Tibial nerve (tissue), 4 donors: ENCODE measurements around the gene TTPAL. TPM values are rescaled to one million over a fixed set of nuclear protein-coding genes. Genes with fewer than 3 reads are reported as not detected.

Source experiments
- DNase-seq, 2 donors: peaks; one replicate each; pipeline ENCODE4 v3.0.0-alpha.2; 2019; ENCODE audit warnings: low spot score in 2 of 2
- H3K27ac ChIP-seq, 4 donors: fragments of 200-600 bp; sonication (generic) in 3 of 4; one replicate each; pipeline ENCODE4 v1.5.1; 2017 to 2019; ENCODE audit warnings: mild to moderate bottlenecking in 1 of 4
- H3K27me3 ChIP-seq, 2 donors: fragments of 200-600 bp; sonication (generic) in 1 of 2; one replicate each; pipeline versions ENCODE4 v1.5.1 to v1.6.0; 2017 to 2019
- H3K36me3 ChIP-seq, 3 donors: fragments of 200-600 bp; sonication (generic); one replicate each; pipeline ENCODE4 v1.5.1; 2018 to 2019
- H3K4me1 ChIP-seq, 4 donors: fragments of 200-600 bp; sonication (generic) in 3 of 4; one replicate each; pipeline ENCODE4 v1.5.1; 2017 to 2019
- H3K4me3 ChIP-seq, 4 donors: fragments of 200-600 bp; sonication (generic) in 3 of 4; one replicate each; pipeline ENCODE4 v1.5.1; 2017 to 2019; ENCODE audit warnings: mild to moderate bottlenecking in 1 of 4, moderate library complexity in 1 of 4
- H3K9me3 ChIP-seq, 4 donors: fragments of 200-600 bp; sonication (generic) in 3 of 4; one replicate each; pipeline ENCODE4 v1.5.1; 2017 to 2019
- EP300 ChIP-seq, 2 donors: sonication (generic); formaldehyde crosslinking; IDR thresholded peaks; one replicate each; pipeline ENCODE4 v1.6.1; 2017; ENCODE audit warnings: antibody characterized with exemption in 2 of 2, mild to moderate bottlenecking in 1 of 2
- POLR2A ChIP-seq, 2 donors: fragments of 450-650 bp; IDR thresholded peaks; one replicate each; pipeline ENCODE4 v1.6.1; 2017; ENCODE audit warnings: antibody characterized with exemption in 2 of 2, mild to moderate bottlenecking in 2 of 2, moderate library complexity in 2 of 2
- WGBS, 2 donors: methylation state at CpG; one replicate each; pipeline ENCODE4 v1.1.5; 2018; 5-methylcytosine and 5-hydroxymethylcytosine counted together
- total RNA-seq, 4 donors: library from RNA; depleted of rRNA; stranded (reverse); fragments of >200 nt; gene quantifications; one replicate each; pipeline ENCODE4 v1.1.0, GENCODE V29; 2016
- TF ChIP-seq, protein P1 (sequence below), 5 experiments: fragments of 200-600 bp in 3 of 5; fragments of 450-650 bp in 2 of 5; sonication (generic) in 3 of 5; IDR thresholded peaks; one replicate each; pipeline ENCODE4 v1.5.1; 2016 to 2019; ENCODE audit warnings: antibody characterized with exemption in 5 of 5, mild to moderate bottlenecking in 3 of 5, moderate library complexity in 2 of 5

Gene TTPAL
- total RNA-seq, 4 donors from 2014 or later: 13.0 to 23.7 (median 16.9) TPM

DNA sequence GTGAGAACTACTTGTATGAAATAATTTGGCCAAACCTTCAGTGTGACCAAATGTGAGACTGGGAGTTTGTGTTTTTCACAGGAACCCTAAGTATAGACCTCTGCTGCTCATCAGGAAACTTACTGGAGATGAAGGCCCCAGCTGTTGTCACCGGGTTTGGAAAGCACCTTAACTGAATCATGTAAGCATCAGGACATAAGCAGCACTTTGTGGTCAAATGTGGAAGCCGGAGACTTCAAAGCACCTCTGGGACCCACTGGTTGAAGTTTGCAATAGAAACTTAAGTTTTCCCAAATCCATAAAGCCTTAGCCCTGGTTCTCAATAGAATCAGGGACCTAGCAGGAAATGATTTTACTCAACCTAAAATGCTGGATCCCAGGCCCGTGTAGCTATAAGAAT is 14.3 kb downstream of the TTPAL start:
- peak overlapping the region in 2 of 4 donors; percentile 78 to 80 for H3K27ac ChIP-seq
- H3K36me3 ChIP-seq: peaks cover 2 to 93% (median 4%) of the 10 kb centered on the region in 3 donors

DNA sequence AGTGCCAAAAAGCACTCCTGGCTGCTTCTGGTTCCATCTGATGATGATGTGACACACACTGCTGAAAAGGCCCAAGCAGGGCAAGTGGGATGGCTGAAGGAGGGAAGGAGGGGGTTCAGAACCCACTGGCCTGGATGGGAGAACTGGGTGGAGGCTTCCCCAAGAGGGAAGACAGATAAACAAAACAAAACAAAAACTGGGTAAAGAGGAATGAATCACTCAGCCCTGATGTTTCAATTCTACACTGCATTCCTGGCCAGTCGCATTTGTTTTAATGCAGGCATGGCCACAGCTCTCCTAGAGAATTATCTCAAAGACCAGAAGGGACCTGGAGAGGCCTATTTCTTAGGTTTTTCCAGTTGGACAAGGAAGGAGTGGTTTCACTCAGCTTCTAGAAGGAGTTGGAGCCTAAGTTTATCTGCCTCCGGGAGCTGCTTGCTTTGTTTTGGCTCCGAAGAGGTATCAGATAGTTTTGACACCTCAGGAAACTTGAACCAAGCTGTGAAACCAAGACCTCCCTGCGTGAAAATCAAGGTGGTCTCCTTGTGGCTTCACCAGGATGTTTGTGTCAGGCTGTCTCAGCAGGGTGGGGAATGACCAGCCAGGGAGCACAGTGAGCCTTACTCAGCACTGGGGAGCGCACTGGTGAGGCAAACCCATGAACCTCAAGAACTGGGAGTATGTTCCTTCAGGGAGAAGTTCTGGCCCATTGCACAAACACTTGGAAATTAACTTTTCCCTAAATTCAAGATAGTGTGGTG is 16.1 kb downstream of the TTPAL start:
- TF ChIP-seq POLR2A (IDR thresholded peaks at IDR 0.05): no peak
- TF ChIP-seq, protein P1, sequence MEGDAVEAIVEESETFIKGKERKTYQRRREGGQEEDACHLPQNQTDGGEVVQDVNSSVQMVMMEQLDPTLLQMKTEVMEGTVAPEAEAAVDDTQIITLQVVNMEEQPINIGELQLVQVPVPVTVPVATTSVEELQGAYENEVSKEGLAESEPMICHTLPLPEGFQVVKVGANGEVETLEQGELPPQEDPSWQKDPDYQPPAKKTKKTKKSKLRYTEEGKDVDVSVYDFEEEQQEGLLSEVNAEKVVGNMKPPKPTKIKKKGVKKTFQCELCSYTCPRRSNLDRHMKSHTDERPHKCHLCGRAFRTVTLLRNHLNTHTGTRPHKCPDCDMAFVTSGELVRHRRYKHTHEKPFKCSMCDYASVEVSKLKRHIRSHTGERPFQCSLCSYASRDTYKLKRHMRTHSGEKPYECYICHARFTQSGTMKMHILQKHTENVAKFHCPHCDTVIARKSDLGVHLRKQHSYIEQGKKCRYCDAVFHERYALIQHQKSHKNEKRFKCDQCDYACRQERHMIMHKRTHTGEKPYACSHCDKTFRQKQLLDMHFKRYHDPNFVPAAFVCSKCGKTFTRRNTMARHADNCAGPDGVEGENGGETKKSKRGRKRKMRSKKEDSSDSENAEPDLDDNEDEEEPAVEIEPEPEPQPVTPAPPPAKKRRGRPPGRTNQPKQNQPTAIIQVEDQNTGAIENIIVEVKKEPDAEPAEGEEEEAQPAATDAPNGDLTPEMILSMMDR (IDR thresholded peaks at IDR 0.05): no peak
- TF ChIP-seq EP300 (IDR thresholded peaks at IDR 0.05): no peak
- WGBS, 2 donors: 63 to 80% methylated on average over 5 of the region's 5 CpGs
- H3K4me3 ChIP-seq: no peak overlapping the region
- H3K36me3 ChIP-seq: peaks cover 2 to 93% (median 4%) of the 10 kb centered on the region in 3 donors
- H3K4me1 ChIP-seq: peaks cover 0 to 20% (median 0%) of the 10 kb centered on the region in 4 donors
- DNase-seq: peak; percentile 36 to 51
- no peaks in the 10 kb centered on the region for H3K27me3 ChIP-seq
- no peaks in the 10 kb centered on the region for H3K9me3 ChIP-seq
- H3K27ac ChIP-seq: peak overlapping the region in 3 of 4 donors; percentile 47 to 80 (median 78)

More for the DNA sequence above, 14.3 kb downstream of the TTPAL start:
- Histone ChIP-seq H3K4me3 (no peak overlapping the region), H3K9me3 (no peaks in the 10 kb centered on the region), H3K4me1 (peaks cover 0 to 33% (median 0%) of the 10 kb centered on the region in 4 donors), H3K27me3 (no peaks in the 10 kb centered on the region)
- TF ChIP-seq EP300 (IDR thresholded peaks at IDR 0.05) (no peak), POLR2A (IDR thresholded peaks at IDR 0.05) (no peak)
- TF ChIP-seq, protein P1 (IDR thresholded peaks at IDR 0.05): no peak
- no peak for DNase-seq
- 89 to 94% methylated on average over 3 of the region's 3 CpGs for WGBS, 2 donors

DNA sequence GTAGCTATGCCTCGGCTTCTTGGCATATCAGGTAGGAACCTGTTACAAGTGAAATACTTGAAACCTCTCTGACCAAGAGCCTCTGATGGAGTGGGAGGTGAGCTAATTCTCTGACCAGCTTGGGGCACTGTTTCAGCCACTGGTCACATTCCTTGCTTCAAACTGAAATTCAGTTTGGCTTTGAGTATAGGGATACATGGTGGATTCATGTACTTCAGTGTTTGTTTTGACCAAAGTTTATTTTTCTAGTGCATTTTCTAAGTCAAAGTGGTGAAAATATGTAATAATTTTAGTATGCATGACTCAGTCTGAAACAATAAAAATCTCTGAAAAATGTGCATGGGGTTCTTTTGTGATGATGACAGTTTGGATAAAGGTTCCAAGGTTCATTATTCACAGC is 18.6 kb downstream of the TTPAL start:
- Histone ChIP-seq H3K27ac (peak overlapping the region in 2 of 4 donors; percentile 65 to 80), H3K4me3 (no peak overlapping the region), H3K27me3 (no peaks in the 10 kb centered on the region), H3K9me3 (no peaks in the 10 kb centered on the region), H3K36me3 (peaks cover 0 to 95% (median 2%) of the 10 kb centered on the region in 3 donors), H3K4me1 (peaks cover 0 to 15% (median 0%) of the 10 kb centered on the region in 4 donors)
- TF ChIP-seq POLR2A (IDR thresholded peaks at IDR 0.05): no peak
- no peak for TF ChIP-seq EP300 (IDR thresholded peaks at IDR 0.05)
- TF ChIP-seq, protein P1 (IDR thresholded peaks at IDR 0.05): no peak
- WGBS, 2 donors: 93 to 100% methylated on average over 1 of the region's 1 CpG
- no peak for DNase-seq

DNA sequence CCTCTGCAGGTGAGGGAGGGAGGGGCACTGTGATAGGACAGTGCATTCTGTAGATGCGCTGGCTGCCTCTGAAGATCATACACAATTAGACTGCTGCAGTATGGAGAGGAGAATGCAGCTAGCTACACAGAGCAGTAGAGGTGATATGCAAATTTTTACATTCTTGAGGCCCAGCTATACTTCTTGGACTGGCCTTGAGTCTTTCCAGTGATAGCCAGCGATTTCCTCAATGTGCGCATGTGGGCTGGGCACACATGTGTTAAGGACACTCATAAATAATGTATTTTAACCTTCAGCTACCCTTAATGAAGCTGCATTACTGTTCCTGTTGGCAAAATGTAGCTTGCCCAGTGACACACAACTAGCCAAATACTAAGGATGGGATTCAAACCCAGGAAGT is 19.0 kb downstream of the TTPAL start:
- Histone ChIP-seq H3K4me3 (no peak overlapping the region), H3K27ac (peak overlapping the region in 2 of 4 donors; percentile 65 to 80), H3K27me3 (no peaks in the 10 kb centered on the region), H3K4me1 (peaks cover 0 to 15% (median 0%) of the 10 kb centered on the region in 4 donors), H3K36me3 (peaks cover 0 to 95% (median 2%) of the 10 kb centered on the region in 3 donors), H3K9me3 (no peaks in the 10 kb centered on the region)
- WGBS, 2 donors: 94 to 98% methylated on average over 3 of the region's 3 CpGs
- TF ChIP-seq EP300 (IDR thresholded peaks at IDR 0.05) (no peak), POLR2A (IDR thresholded peaks at IDR 0.05) (no peak)
- TF ChIP-seq, protein P1 (IDR thresholded peaks at IDR 0.05): no peak
- no peak for DNase-seq

DNA sequence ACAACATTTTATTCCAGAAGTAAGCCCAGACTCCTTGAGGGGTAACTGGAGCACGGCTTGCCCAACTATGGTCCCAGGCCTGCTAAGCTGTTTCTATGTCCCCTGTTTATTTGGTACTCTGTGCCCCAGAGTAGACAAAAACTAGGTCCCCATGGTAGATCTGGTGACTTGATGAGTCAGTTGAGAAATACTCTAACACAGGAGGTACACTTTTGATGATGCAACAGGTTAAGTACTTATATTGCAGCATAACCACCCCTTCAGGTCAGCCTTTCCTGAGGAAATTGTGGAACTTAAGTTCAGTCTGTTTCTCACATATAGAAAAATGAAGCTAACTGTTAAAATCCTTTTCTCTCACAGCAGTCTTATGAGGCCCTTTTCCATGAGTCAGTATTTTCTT is 19.6 kb downstream of the TTPAL start:
- Histone ChIP-seq H3K36me3 (peaks cover 1 to 94% (median 2%) of the 10 kb centered on the region in 3 donors), H3K27me3 (no peaks in the 10 kb centered on the region), H3K4me3 (no peak overlapping the region), H3K9me3 (no peaks in the 10 kb centered on the region), H3K4me1 (peaks cover 0 to 15% (median 0%) of the 10 kb centered on the region in 4 donors), H3K27ac (peak overlapping the region in 2 of 4 donors; percentile 65 to 80)
- no peak for DNase-seq
- WGBS, 2 donors: 86 to 100% methylated on average over 1 of the region's 1 CpG
- TF ChIP-seq POLR2A (IDR thresholded peaks at IDR 0.05) (no peak), EP300 (IDR thresholded peaks at IDR 0.05) (peak in 1 of 2 donors; percentile 67)
- TF ChIP-seq, protein P1 (IDR thresholded peaks at IDR 0.05): no peak
